MM.1S (cell line): ENCODE measurements around the gene PCGF3.
"Not testable (repeated sequence)": the region's sequence is repeated elsewhere in the genome, so short reads cannot be mapped to it uniquely, and the experiment has no call there.

ENCODE experiments used
- DNase-seq: peaks from one replicate; pipeline ENCODE4 v3.0.0-alpha.2; 2015
- H2AFZ ChIP-seq: fragments of 300-600 bp; sonication (generic); 2 replicates; pipeline ENCODE4 v1.6.0; 2016; ENCODE audit warnings: antibody characterized with exemption, low read length
- H3F3A ChIP-seq: fragments of 300-600 bp; sonication (generic); 2 replicates; pipeline ENCODE4 v1.6.1; 2016; ENCODE audit warnings: mild to moderate bottlenecking, antibody characterized with exemption, low read length, moderate library complexity, mixed read lengths; ENCODE audit not compliant: insufficient read depth
- H3K27ac ChIP-seq: fragments of 300-600 bp; sonication (generic); 2 replicates; pipeline ENCODE4 v1.5.1; 2016; ENCODE audit warnings: mild to moderate bottlenecking, low read length
- H3K27me3 ChIP-seq: fragments of 300-600 bp; sonication (generic); replicated peaks from 2 replicates; pipeline ENCODE4 v1.6.0; 2016; ENCODE audit warnings: low read length; ENCODE audit not compliant: insufficient read depth
- H3K36me3 ChIP-seq: fragments of 300-600 bp; sonication (generic); replicated peaks from 2 replicates; pipeline ENCODE4 v1.6.1; 2016; ENCODE audit warnings: mild to moderate bottlenecking, low read length, mixed read lengths; ENCODE audit not compliant: insufficient read depth
- H3K4me1 ChIP-seq: fragments of 300-600 bp; sonication (generic); 2 replicates; pipeline ENCODE4 v1.6.1; 2016; ENCODE audit warnings: low read length, mixed read lengths
- H3K4me2 ChIP-seq: fragments of 300-600 bp; sonication (generic); 2 replicates; pipeline ENCODE4 v1.6.0; 2016; ENCODE audit warnings: low read depth, low read length
- H3K4me3 ChIP-seq: fragments of 300-600 bp; sonication (generic); 2 replicates; pipeline ENCODE4 v1.5.1; 2016; ENCODE audit warnings: low read length, mixed read lengths
- H3K79me2 ChIP-seq: fragments of 300-600 bp; sonication (generic); 2 replicates; pipeline ENCODE4 v1.6.1; 2016; ENCODE audit warnings: mixed run types, low read length, mixed read lengths
- H3K9ac ChIP-seq: fragments of 300-600 bp; sonication (generic); 2 replicates; pipeline ENCODE4 v1.6.1; 2016; ENCODE audit warnings: low read length, mixed read lengths
- H3K9me2 ChIP-seq: fragments of 300-600 bp; sonication (generic); replicated peaks from 2 replicates; pipeline ENCODE4 v1.6.1; 2016; ENCODE audit warnings: mild to moderate bottlenecking, low read length, mixed read lengths; ENCODE audit not compliant: insufficient read depth
- H3K9me3 ChIP-seq: fragments of 300-600 bp; sonication (generic); replicated peaks from 2 replicates; pipeline ENCODE4 v1.6.1; 2016; ENCODE audit warnings: mild to moderate bottlenecking, low read length, mixed read lengths; ENCODE audit not compliant: insufficient read depth
- H4K20me1 ChIP-seq: fragments of 300-600 bp; sonication (generic); 2 replicates; pipeline ENCODE4 v1.6.1; 2016; ENCODE audit warnings: mild to moderate bottlenecking, low read length, moderate library complexity, mixed read lengths; ENCODE audit not compliant: insufficient read depth
- EZH2 ChIP-seq: fragments of 300-600 bp; sonication (generic); optimal IDR thresholded peaks from 2 replicates; pipeline ENCODE3; 2017; ENCODE audit warnings: low read depth, mild to moderate bottlenecking, antibody characterized with exemption, low read length, mixed read lengths
- EZH2phosphoT487 ChIP-seq: fragments of 300-600 bp; sonication (generic); IDR thresholded peaks from 2 replicates; pipeline ENCODE4 v1.6.1; 2018; ENCODE audit warnings: antibody characterized with exemption, low read length
- TF ChIP-seq, protein P1 (sequence below): fragments of 300-600 bp; sonication (generic); IDR thresholded peaks from 2 replicates; pipeline ENCODE4 v1.5.1; 2016; ENCODE audit warnings: antibody characterized with exemption, low read length, mixed read lengths

PCGF3 gene

DNA sequence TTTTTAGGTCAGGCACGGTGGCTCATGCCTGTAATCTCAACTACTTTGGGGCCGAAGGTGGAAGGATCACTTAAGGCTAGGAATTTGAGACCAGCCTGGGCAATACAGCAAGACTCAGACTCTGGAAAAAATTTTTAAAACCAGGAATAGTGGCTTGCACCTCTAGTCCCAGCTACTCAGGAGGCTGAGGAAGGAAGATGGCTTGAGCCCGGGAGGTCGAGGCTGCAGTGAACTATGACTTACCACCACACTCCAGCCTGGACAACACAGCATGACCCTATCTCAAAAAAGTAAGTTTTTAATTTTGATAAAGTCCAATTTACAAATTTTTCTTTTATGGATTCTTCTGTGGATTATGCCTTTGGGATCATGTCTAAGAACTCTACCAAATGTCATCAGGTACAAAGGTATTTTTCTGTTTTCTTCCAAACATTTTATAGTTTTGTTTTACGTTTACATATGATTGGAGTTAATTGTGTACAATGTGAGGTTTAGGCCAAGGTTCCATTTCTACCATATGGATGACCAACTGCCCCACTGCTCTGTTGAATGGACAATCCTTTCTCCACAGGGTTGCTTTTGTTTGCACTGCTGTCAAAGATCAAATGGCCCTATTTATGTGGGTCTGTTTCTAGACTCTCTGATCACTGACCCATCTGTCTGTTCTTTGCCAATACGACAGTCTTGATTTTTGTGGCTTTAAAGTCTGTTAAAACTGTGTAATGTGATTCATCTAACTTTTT is 72.1 kb downstream of the PCGF3 start:
- H3K9me2 ChIP-seq: no peaks in the 10 kb centered on the region
- peaks cover 68% of the 10 kb centered on the region for H3K79me2 ChIP-seq
- H3K9ac ChIP-seq: no peak overlapping the region
- TF ChIP-seq EZH2: no peak
- no peak for TF ChIP-seq EZH2phosphoT487
- TF ChIP-seq, protein P1, sequence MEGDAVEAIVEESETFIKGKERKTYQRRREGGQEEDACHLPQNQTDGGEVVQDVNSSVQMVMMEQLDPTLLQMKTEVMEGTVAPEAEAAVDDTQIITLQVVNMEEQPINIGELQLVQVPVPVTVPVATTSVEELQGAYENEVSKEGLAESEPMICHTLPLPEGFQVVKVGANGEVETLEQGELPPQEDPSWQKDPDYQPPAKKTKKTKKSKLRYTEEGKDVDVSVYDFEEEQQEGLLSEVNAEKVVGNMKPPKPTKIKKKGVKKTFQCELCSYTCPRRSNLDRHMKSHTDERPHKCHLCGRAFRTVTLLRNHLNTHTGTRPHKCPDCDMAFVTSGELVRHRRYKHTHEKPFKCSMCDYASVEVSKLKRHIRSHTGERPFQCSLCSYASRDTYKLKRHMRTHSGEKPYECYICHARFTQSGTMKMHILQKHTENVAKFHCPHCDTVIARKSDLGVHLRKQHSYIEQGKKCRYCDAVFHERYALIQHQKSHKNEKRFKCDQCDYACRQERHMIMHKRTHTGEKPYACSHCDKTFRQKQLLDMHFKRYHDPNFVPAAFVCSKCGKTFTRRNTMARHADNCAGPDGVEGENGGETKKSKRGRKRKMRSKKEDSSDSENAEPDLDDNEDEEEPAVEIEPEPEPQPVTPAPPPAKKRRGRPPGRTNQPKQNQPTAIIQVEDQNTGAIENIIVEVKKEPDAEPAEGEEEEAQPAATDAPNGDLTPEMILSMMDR: no peak
- H3K27me3 ChIP-seq: no peaks in the 10 kb centered on the region
- H2AFZ ChIP-seq: no peak overlapping the region
- no peaks in the 10 kb centered on the region for H3K4me1 ChIP-seq
- H3F3A ChIP-seq: no peaks in the 10 kb centered on the region
- DNase-seq: no peak
- peaks cover 26% of the 10 kb centered on the region for H3K36me3 ChIP-seq
- no peak overlapping the region for H3K27ac ChIP-seq
- no peaks in the 10 kb centered on the region; the same call in 1 of the 2 replicates for H3K9me3 ChIP-seq
- no peaks in the 10 kb centered on the region for H4K20me1 ChIP-seq
- H3K4me3 ChIP-seq: no peak overlapping the region
- H3K4me2 ChIP-seq: no peak overlapping the region

GRCh38 chr4:779555-779954 is 73.9 kb downstream of the PCGF3 start:
- no peak for DNase-seq
- no peaks in the 10 kb centered on the region for H3F3A ChIP-seq
- H3K9ac ChIP-seq: no peak overlapping the region
- H3K4me1 ChIP-seq: no peaks in the 10 kb centered on the region
- no peaks in the 10 kb centered on the region; the same call in 1 of the 2 replicates for H3K9me3 ChIP-seq
- no peak overlapping the region for H3K27ac ChIP-seq
- TF ChIP-seq EZH2 (no peak), EZH2phosphoT487 (no peak)
- TF ChIP-seq, protein P1: no peak
- H3K4me2 ChIP-seq: no peak overlapping the region
- peaks cover 59% of the 10 kb centered on the region for H3K79me2 ChIP-seq
- H3K36me3 ChIP-seq: peaks cover 20% of the 10 kb centered on the region
- no peaks in the 10 kb centered on the region for H3K27me3 ChIP-seq
- H2AFZ ChIP-seq: no peak overlapping the region
- H3K4me3 ChIP-seq: no peak overlapping the region
- H3K9me2 ChIP-seq: no peaks in the 10 kb centered on the region
- no peaks in the 10 kb centered on the region for H4K20me1 ChIP-seq

DNA sequence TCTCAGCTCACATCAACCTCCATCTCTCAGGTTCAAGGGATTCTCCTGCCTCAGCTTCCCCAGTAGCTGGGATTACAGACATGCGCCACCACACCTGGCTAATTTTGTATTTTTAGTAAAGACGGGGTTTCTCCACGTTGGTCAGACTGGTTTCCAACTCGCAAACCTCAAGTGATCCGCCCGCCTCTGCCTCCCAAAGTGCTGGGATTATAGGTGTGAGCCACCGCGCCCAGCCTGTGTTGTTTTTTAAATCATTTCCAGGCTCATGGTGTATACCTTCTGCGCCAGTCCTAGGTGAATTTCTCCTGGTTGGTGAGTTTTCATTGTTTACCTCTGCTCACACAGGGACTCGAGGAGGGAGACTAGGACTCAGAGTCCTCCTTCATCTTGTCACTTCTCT is 74.6 kb downstream of the PCGF3 start:
- not testable (repeated sequence) for H3K27me3 ChIP-seq, H3K9me3 ChIP-seq, H3K9me2 ChIP-seq, DNase-seq, H3K4me3 ChIP-seq, H4K20me1 ChIP-seq, H3F3A ChIP-seq, H3K27ac ChIP-seq, H3K9ac ChIP-seq, H2AFZ ChIP-seq, H3K4me1 ChIP-seq
- H3K36me3 ChIP-seq: peaks cover 20% of the 10 kb centered on the region
- H3K4me2 ChIP-seq: peak overlapping the region; percentile 90; the same call in 1 of the 2 replicates
- peaks cover 53% of the 10 kb centered on the region for H3K79me2 ChIP-seq
